NCI-H2196 (cell line): ENCODE results near the gene TJAP1.
"Not testable (repeated sequence)": the region's sequence is repeated elsewhere in the genome, so short reads cannot be mapped to it uniquely, and the experiment has no call there.

Experiments used
- DNase-seq: peaks from one replicate; lab custom pipeline; 2025; ENCODE audit not compliant: unreplicated experiment; lab: John Stamatoyannopoulos, UW

The TJAP1 gene

DNA sequence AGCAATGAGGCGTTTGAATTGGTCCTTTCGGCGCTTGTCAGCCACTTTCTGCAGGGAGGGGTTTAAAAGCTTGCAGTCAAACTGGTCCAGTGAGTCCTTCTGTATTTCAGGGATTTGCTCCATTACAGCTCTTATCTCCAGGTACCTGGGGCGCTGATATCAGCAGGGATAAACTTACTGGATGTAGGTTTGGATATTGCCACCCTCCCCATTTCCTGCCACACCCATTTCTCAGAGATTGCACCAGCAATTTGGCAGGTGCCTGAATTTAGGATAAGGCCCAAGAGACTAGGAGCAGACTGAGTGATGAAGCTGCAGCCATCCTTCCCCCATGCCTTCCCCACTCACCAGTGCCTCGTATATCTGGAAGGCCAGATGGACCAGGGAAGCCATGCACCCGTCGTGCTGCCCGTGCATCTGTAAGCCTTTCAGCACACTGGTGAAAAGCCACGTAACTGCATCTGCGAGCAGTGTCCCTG is 47.2 kb downstream of the TJAP1 start:
- no peak for DNase-seq

- no peak for DNase-seq
These were observed 54.8 kb downstream of the TJAP1 start for GRCh38 chr6:43532201-43532600.

DNA sequence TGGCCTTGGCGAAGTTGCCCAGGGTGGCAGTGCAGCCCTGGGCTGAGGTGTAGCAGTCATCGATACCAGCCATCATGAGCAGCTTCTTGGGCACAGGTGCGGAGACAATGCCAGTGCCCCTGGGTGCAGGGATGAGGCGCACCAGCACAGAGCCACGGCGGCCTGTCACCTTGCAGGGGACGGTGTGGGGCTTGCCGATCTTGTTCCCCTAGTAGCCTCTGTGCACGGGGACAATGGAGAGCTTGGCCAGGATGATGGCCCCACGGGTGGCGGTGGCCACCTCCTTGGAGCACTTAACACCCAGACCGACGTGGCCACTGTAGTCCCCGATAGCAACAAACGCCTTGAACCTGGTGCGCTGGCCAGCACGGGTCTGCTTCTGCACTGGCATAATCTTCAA is 61.6 kb downstream of the TJAP1 start:
- DNase-seq = not testable (repeated sequence)

DNA sequence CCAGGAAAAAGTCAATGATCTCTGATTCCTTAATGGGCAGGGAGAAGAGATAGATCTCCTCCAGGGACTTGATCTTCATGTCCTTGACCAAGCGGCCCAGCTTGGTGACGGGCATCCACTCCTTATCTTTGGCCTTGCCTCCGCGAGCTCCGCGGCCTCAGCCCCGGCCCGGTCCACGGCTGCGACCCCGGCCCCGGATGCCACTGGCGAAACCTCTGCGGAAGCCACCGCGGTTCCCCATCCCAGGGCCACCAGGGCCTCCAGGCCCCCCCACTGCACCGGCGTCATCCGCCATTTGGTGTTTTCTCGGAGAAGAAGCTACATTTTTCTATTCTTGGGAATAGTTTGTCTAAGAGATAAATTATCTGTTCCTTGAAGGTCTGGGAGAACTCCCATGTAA is 62.0 kb downstream of the TJAP1 start:
- DNase-seq = not testable (repeated sequence)

GRCh38 chr6:43540507-43540906 is 63.1 kb downstream of the TJAP1 start:
- DNase-seq = no peak

DNA sequence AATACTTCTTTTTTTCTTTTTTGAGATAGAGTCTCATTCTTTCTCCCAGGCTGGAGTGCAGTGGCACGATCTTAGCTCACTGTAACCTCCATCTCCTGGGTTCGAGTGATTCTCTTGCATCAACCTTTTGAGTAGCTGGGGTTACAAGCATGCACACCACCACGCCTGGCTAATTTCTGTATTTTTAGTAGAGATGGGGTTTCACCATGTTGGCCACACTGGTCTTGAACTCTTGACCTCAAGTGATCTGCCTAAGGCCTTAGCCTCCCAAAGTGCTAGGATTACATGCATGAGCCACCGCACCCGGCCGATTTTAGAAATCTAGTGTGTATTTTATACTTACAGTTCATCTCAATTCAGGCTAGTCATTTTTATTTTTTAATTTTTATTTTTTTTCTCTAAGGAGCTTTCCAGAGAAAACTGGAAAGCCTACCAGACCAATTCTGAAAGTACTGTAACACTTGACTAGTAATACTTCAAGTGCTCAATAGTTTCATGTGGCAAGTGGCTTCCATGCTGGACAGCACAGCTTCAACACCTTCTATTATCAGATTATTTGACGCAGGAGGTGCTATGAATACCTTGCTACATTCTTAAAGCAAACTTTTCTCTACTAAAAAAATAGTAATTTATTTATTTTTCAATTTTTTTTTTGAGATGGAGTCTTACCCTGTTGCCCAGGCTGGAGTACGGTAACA is 64.6 kb downstream of the TJAP1 start:
- no peak for DNase-seq

DNA sequence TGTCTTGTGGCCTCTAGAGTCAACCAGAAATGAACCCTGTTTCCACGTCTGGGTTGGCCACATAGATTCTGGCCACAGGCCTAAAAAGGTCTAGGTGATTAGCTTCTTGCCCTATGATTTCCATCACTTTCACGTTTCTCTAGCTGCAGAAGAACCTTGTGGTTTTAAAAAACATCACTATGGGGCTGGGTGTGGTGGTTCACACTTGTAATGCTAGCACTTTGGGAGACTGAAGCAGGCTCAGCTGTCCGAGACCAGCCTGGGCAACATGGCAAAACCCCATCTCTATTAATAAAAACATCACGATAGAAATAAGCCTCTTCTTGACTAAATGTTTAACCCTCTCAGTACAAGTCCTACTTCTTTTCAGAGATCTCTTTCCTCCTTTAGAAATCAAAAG is 67.1 kb downstream of the TJAP1 start:
- no peak for DNase-seq

- no peak for DNase-seq
These were observed 69.9 kb downstream of the TJAP1 start for GRCh38 chr6:43547222-43547621.
